H9 (cell line): Measurements from ENCODE around the gene TSPAN4. TPM values are rescaled to one million over a fixed set of nuclear protein-coding genes. Genes with fewer than 3 reads are reported as not detected.

Source experiments
- DNase-seq: peaks from one replicate; pipeline ENCODE4 v3.0.0-alpha.2; 2017
- H2AFZ ChIP-seq: one replicate; pipeline ENCODE4 v1.6.1; 2013; ENCODE audit warnings: mild to moderate bottlenecking, low read length, control low read depth, moderate library complexity
- H2AK5ac ChIP-seq: 2 replicates; pipeline ENCODE4 v1.6.1; 2013; ENCODE audit warnings: low read length, control low read depth, mixed read lengths; ENCODE audit not compliant: insufficient read length
- H2BK120ac ChIP-seq: one replicate; pipeline ENCODE4 v1.6.1; 2013; ENCODE audit warnings: low read depth, mild to moderate bottlenecking, low read length, control low read depth, inconsistent platforms; ENCODE audit not compliant: poor library complexity, severe bottlenecking
- H2BK12ac ChIP-seq: 2 replicates; pipeline ENCODE4 v1.6.1; 2013; ENCODE audit warnings: low read length, control low read depth, mixed read lengths, low read depth; ENCODE audit not compliant: insufficient read length
- H2BK15ac ChIP-seq: 2 replicates; pipeline ENCODE4 v1.6.1; 2013; ENCODE audit warnings: low read depth, low read length, control low read depth
- H2BK20ac ChIP-seq: one replicate; pipeline ENCODE4 v1.6.1; 2013; ENCODE audit warnings: low read depth, mild to moderate bottlenecking, low read length, control low read depth, inconsistent platforms; ENCODE audit not compliant: poor library complexity, severe bottlenecking
- H2BK5ac ChIP-seq: 2 replicates; pipeline ENCODE4 v1.6.1; 2013; ENCODE audit warnings: low read length, control low read depth, mixed read lengths; ENCODE audit not compliant: insufficient read length
- H3K14ac ChIP-seq: 2 replicates; pipeline ENCODE4 v1.6.1; 2013; ENCODE audit warnings: low read length, control low read depth; ENCODE audit not compliant: insufficient read depth
- H3K18ac ChIP-seq: 2 replicates; pipeline ENCODE4 v1.6.1; 2013; ENCODE audit warnings: low read depth, mild to moderate bottlenecking, mixed read lengths, low read length, control low read depth; ENCODE audit not compliant: insufficient read length
- H3K23ac ChIP-seq: 2 replicates; pipeline ENCODE4 v1.6.1; 2013; ENCODE audit warnings: low read length, control low read depth, mixed read lengths, low read depth; ENCODE audit not compliant: insufficient read length
- H3K23me2 ChIP-seq: 2 replicates; pipeline ENCODE4 v1.6.1; 2013; ENCODE audit warnings: low read depth, mild to moderate bottlenecking, mixed read lengths, low read length, control low read depth; ENCODE audit not compliant: insufficient read length, poor library complexity, severe bottlenecking
- H3K27ac ChIP-seq: 2 replicates; pipeline ENCODE4 v1.5.1; 2013; ENCODE audit warnings: low read length, control low read depth, mixed read lengths, low read depth; ENCODE audit not compliant: insufficient read length
- H3K27me3 ChIP-seq: 2 replicates; pipeline ENCODE4 v1.6.1; 2013; ENCODE audit warnings: low read length, control low read depth, inconsistent platforms; ENCODE audit not compliant: insufficient read depth
- H3K4ac ChIP-seq: 2 replicates; pipeline ENCODE4 v1.6.1; 2013; ENCODE audit warnings: low read depth, mild to moderate bottlenecking, control low read depth, inconsistent platforms, low read length, moderate library complexity
- H3K4me1 ChIP-seq: 2 replicates; pipeline ENCODE4 v1.6.1; 2013; ENCODE audit warnings: low read length, control low read depth, inconsistent platforms; ENCODE audit not compliant: insufficient read depth
- H3K4me2 ChIP-seq: 2 replicates; pipeline ENCODE4 v1.6.1; 2013; ENCODE audit warnings: low read length, control low read depth, mixed read lengths; ENCODE audit not compliant: insufficient read length, insufficient read depth
- H3K56ac ChIP-seq: 2 replicates; pipeline ENCODE4 v1.6.1; 2013; ENCODE audit warnings: low read depth, mild to moderate bottlenecking, mixed read lengths, low read length, control low read depth; ENCODE audit not compliant: insufficient read length
- H3K79me1 ChIP-seq: 2 replicates; pipeline ENCODE4 v1.6.1; 2013; ENCODE audit warnings: low read depth, mild to moderate bottlenecking, moderate library complexity, low read length, control low read depth, inconsistent platforms; ENCODE audit not compliant: insufficient read depth, poor library complexity, severe bottlenecking
- H3K79me2 ChIP-seq: 2 replicates; pipeline ENCODE4 v1.6.1; 2013; ENCODE audit warnings: low read length, control low read depth, inconsistent platforms; ENCODE audit not compliant: insufficient read depth
- H3K9ac ChIP-seq: 2 replicates; pipeline ENCODE4 v1.6.1; 2013; ENCODE audit warnings: low read length, control low read depth, mixed read lengths; ENCODE audit not compliant: insufficient read length; ENCODE audit errors: extremely low read depth
- H3K9me3 ChIP-seq: one replicate; pipeline ENCODE4 v1.6.1; 2013; ENCODE audit warnings: low read depth, low read length, inconsistent platforms; ENCODE audit not compliant: control insufficient read depth
- H3T11ph ChIP-seq: one replicate; pipeline ENCODE4 v1.6.1; 2013; ENCODE audit warnings: mild to moderate bottlenecking, low read length, control low read depth, inconsistent platforms
- H4K20me1 ChIP-seq: one replicate; pipeline ENCODE4 v1.6.1; 2013; ENCODE audit not compliant: control insufficient read depth, insufficient read length, insufficient read depth
- H4K5ac ChIP-seq: 2 replicates; pipeline ENCODE4 v1.6.1; 2013; ENCODE audit warnings: low read depth, mild to moderate bottlenecking, mixed read lengths, low read length, control low read depth; ENCODE audit not compliant: insufficient read length
- H4K8ac ChIP-seq: replicated peaks from 2 replicates; pipeline ENCODE4 v1.6.1; 2013; ENCODE audit warnings: low read length, control low read depth, mixed read lengths, low read depth; ENCODE audit not compliant: insufficient read length
- H4K91ac ChIP-seq: 2 replicates; pipeline ENCODE4 v1.6.1; 2013; ENCODE audit warnings: low read depth, mild to moderate bottlenecking, moderate library complexity, mixed read lengths, low read length, control low read depth; ENCODE audit not compliant: insufficient read length
- H3K27ac Mint-ChIP-seq, 3 experiments: 2 replicates in 2 of 3; 3 replicates in 1 of 3; pipeline ENCODE4 v1.8.0; 2020 to 2021; ENCODE audit warnings: mixed read lengths in 3 of 3, mild to moderate bottlenecking in 1 of 3, moderate library complexity in 1 of 3
- H3K27me3 Mint-ChIP-seq: 2 replicates; pipeline ENCODE4 v1.8.0; 2021; ENCODE audit warnings: low read depth, mild to moderate bottlenecking, moderate library complexity, mixed read lengths
- H3K36me3 Mint-ChIP-seq, 3 experiments: 2 replicates in 2 of 3; 3 replicates in 1 of 3; pipeline ENCODE4 v1.8.0; 2020 to 2021; ENCODE audit warnings: low read depth in 3 of 3, mixed read lengths in 3 of 3; ENCODE audit not compliant: insufficient read depth in 1 of 3
- H3K4me1 Mint-ChIP-seq, 2 experiments: 2 replicates each; pipeline ENCODE4 v1.8.0; 2020; ENCODE audit warnings: mixed read lengths in 2 of 2
- H3K4me3 Mint-ChIP-seq, 2 experiments: 2 replicates in 1 of 2; 3 replicates in 1 of 2; pipeline ENCODE4 v1.8.0; 2020 to 2021; ENCODE audit warnings: mild to moderate bottlenecking in 2 of 2, mixed read lengths in 2 of 2, moderate library complexity in 1 of 2
- H3K9me3 Mint-ChIP-seq, 2 experiments: 2 replicates in 1 of 2; 3 replicates in 1 of 2; pipeline ENCODE4 v1.8.0; 2020; ENCODE audit warnings: mild to moderate bottlenecking in 2 of 2, mixed read lengths in 2 of 2, moderate library complexity in 1 of 2
- WGBS: extraction: QIAGEN DNeasy Blood & Tissue Kit; methylation state at CpG from one replicate; pipeline ENCODE4 v1.1.7; 2013; ENCODE audit warnings: missing lambda C conversion rate, low lambda C conversion rate, mixed read lengths; ENCODE audit not compliant: insufficient read length; ENCODE audit errors: extremely low coverage; 5-methylcytosine and 5-hydroxymethylcytosine counted together
- total RNA-seq: library from RNA; stranded (reverse); gene quantifications from 2 replicates; pipeline ENCODE4 v1.2.1, GENCODE V29; 2021
- TF ChIP-seq, protein P1 (sequence below): fragments of 200-600 bp; sonication (generic); conservative IDR thresholded peaks from 3 replicates; pipeline ENCODE4 v1.8.0; 2021; ENCODE audit warnings: antibody characterized with exemption, mild to moderate bottlenecking

TSPAN4 gene
- total RNA-seq, 1 experiment from 2014 or later, result 64.6 TPM

DNA sequence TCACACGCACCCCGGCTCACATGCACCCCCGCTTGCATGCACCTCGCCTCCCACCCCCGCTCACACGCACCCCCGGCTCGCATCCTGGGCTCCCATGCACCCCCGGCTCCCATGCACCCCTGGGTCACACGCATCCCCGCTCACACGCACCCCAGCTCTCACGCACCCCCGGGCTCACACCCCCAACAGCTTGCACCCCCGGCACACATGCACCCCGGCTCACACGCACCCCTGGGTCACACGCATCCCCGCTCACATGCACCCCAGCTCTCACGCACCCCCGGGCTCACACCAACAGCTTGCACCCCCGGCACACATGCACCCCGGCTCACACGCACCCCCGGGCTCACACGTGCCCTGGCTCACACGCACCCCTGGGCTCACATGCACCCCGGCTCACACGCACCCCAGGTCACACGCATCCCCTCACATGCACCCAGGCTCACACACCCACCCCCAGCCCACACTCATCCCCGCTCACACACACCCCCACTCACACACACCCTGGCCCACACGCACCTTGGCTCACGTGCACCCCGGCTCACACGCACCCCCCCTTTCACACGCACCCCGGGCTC, 16.2 kb downstream of the TSPAN4 start:
- H3K27me3 Mint-ChIP-seq, result peaks cover 21% of the 10 kb centered on the region
- H3K4me1 ChIP-seq, result no peaks in the 10 kb centered on the region; the same call in 1 of the 2 replicates
- no peak overlapping the region for H2BK20ac ChIP-seq
- no peaks in the 10 kb centered on the region for H3K9me3 Mint-ChIP-seq
- no peaks in the 10 kb centered on the region for H3K79me1 ChIP-seq
- no peaks in the 10 kb centered on the region for H4K20me1 ChIP-seq
- no peak overlapping the region for H4K5ac ChIP-seq
- H3K14ac ChIP-seq, result no peak overlapping the region
- TF ChIP-seq, protein P1, sequence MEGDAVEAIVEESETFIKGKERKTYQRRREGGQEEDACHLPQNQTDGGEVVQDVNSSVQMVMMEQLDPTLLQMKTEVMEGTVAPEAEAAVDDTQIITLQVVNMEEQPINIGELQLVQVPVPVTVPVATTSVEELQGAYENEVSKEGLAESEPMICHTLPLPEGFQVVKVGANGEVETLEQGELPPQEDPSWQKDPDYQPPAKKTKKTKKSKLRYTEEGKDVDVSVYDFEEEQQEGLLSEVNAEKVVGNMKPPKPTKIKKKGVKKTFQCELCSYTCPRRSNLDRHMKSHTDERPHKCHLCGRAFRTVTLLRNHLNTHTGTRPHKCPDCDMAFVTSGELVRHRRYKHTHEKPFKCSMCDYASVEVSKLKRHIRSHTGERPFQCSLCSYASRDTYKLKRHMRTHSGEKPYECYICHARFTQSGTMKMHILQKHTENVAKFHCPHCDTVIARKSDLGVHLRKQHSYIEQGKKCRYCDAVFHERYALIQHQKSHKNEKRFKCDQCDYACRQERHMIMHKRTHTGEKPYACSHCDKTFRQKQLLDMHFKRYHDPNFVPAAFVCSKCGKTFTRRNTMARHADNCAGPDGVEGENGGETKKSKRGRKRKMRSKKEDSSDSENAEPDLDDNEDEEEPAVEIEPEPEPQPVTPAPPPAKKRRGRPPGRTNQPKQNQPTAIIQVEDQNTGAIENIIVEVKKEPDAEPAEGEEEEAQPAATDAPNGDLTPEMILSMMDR, result no peak
- H3K79me2 ChIP-seq, result no peaks in the 10 kb centered on the region
- no peak for DNase-seq
- H3K23me2 ChIP-seq, result no peaks in the 10 kb centered on the region
- no peak overlapping the region for H2AK5ac ChIP-seq
- H3K4ac ChIP-seq, result no peak overlapping the region
- H3K27me3 ChIP-seq, result no peaks in the 10 kb centered on the region
- no peak overlapping the region for H2BK12ac ChIP-seq
- peaks cover 22 to 70% of the 10 kb centered on the region in 2 experiments for H3K4me1 Mint-ChIP-seq
- H3T11ph ChIP-seq, result no peak overlapping the region
- no peak overlapping the region; a peak in 1 of 7 replicates for H3K27ac Mint-ChIP-seq
- H4K8ac ChIP-seq, result no peak overlapping the region
- no peak overlapping the region for H3K56ac ChIP-seq
- no peak overlapping the region for H3K23ac ChIP-seq
- no peak overlapping the region for H2BK5ac ChIP-seq
- H3K9me3 ChIP-seq, result no peaks in the 10 kb centered on the region
- no CpG with 5 or more reads among the region's 37 CpGs for WGBS
- H4K91ac ChIP-seq, result no peak overlapping the region
- H3K27ac ChIP-seq, result no peak overlapping the region
- H2BK120ac ChIP-seq, result no peak overlapping the region
- no peak overlapping the region for H3K9ac ChIP-seq
- H3K18ac ChIP-seq, result no peak overlapping the region
- no peak overlapping the region for H2AFZ ChIP-seq
- no peak overlapping the region for H3K4me3 Mint-ChIP-seq
- no peak overlapping the region for H3K4me2 ChIP-seq
- H3K36me3 Mint-ChIP-seq, result peaks cover 0 to 13% (median 0%) of the 10 kb centered on the region in 3 experiments; a peak in 3 of 7 replicates
- no peak overlapping the region for H2BK15ac ChIP-seq
